K562 (cell line): Measurements from ENCODE around the gene TRAP1. TPM values are rescaled to one million over a fixed set of nuclear protein-coding genes. Genes with fewer than 3 reads are reported as not detected.

ENCODE experiments used
- CBFB ChIP-seq: sonication (generic); formaldehyde crosslinking; IDR thresholded peaks from 2 replicates; pipeline ENCODE4 v1.4.0; 2020; ENCODE audit warnings: mild to moderate bottlenecking, missing genetic modification reagents
- ELK1 ChIP-seq: sonication (generic); formaldehyde crosslinking; IDR thresholded peaks from 2 replicates; pipeline ENCODE4 v1.8.1; 2022; ENCODE audit warnings: missing genetic modification reagents
- JUN ChIP-seq, 2 experiments: sonication (generic) in 1 of 2; formaldehyde crosslinking in 1 of 2; IDR thresholded peaks; 2 replicates each; pipeline versions ENCODE4 v1.6.1 to v1.8.0; 2012 to 2022; ENCODE audit warnings: borderline replicate concordance in 2 of 2, mild to moderate bottlenecking in 2 of 2, improper control_type of control experiment in 1 of 2, low read depth in 1 of 2, low read length in 1 of 2, missing genetic modification reagents in 1 of 2
- MAX ChIP-seq: sonication (generic); formaldehyde crosslinking; IDR thresholded peaks from 2 replicates; pipeline ENCODE4 v1.9.0; 2022; ENCODE audit warnings: mild to moderate bottlenecking, missing genetic modification reagents
- MYC ChIP-seq, 2 experiments: fragments of 250-450 bp in 1 of 2; sonication (Bioruptor Pico) in 1 of 2; IDR thresholded peaks; 2 replicates each; pipeline versions ENCODE4 v1.5.1 to v1.6.1; 2012 to 2021; ENCODE audit warnings: low read depth in 2 of 2, borderline replicate concordance in 1 of 2, improper control_type of control experiment in 1 of 2, low read length in 1 of 2, mild to moderate bottlenecking in 1 of 2, moderate library complexity in 1 of 2
- NCOA2 ChIP-seq, 2 experiments: fragments of 450-650 bp; IDR thresholded peaks; 2 replicates each; pipeline ENCODE4 v1.6.1; 2018; ENCODE audit warnings: mild to moderate bottlenecking in 2 of 2, moderate library complexity in 1 of 2; ENCODE audit not compliant: partially characterized antibody in 2 of 2
- SRSF7 ChIP-seq: fragments of 200-400 bp; formaldehyde crosslinking; optimal IDR thresholded peaks from 2 replicates; pipeline ENCODE3; 2017; ENCODE audit warnings: mild to moderate bottlenecking, low read depth, low read length
- TAF15 ChIP-seq: fragments of 200-400 bp; formaldehyde crosslinking; IDR thresholded peaks from 2 replicates; pipeline ENCODE4 v1.6.1; 2017; ENCODE audit warnings: mild to moderate bottlenecking, low read depth, low read length, moderate library complexity
- TGIF2 ChIP-seq: sonication (generic); formaldehyde crosslinking; IDR thresholded peaks from 2 replicates; pipeline ENCODE4 v1.8.1; 2022; ENCODE audit warnings: mild to moderate bottlenecking, missing genetic modification reagents, moderate library complexity
- ZBTB1 ChIP-seq: sonication (generic); formaldehyde crosslinking; IDR thresholded peaks from 2 replicates; pipeline ENCODE4 v1.8.1; 2023; ENCODE audit warnings: missing genetic modification reagents, low read depth, mild to moderate bottlenecking, borderline replicate concordance
- ZBTB2 ChIP-seq: fragments of 450-650 bp; IDR thresholded peaks from 2 replicates; pipeline ENCODE4 v1.6.1; 2016; ENCODE audit warnings: antibody characterized with exemption
- ZBTB7A ChIP-seq: IDR thresholded peaks from 2 replicates; pipeline ENCODE4 v1.6.1; 2011; ENCODE audit warnings: low read depth, mild to moderate bottlenecking, low read length, moderate library complexity, borderline replicate concordance; ENCODE audit not compliant: control insufficient read depth
- ZKSCAN8 ChIP-seq: fragments of 200-800 bp; sonication (Bioruptor generic); IDR thresholded peaks from 2 replicates; pipeline ENCODE4 v1.6.1; 2016; ENCODE audit warnings: missing genetic modification characterization, missing compliant biosample characterization
- ZSCAN29 ChIP-seq: fragments of 450-650 bp; IDR thresholded peaks from 2 replicates; pipeline ENCODE4 v1.6.1; 2017
- polyA plus RNA-seq, 8 experiments: library from polyadenylated mRNA; depleted of rRNA in 4 of 8; stranded (reverse) in 5 of 8; unstranded in 3 of 8; fragments of >200 nt; fragmentation: Nextera tagmentation in 2 of 8; fragmentation: Illumina TruSeq in 1 of 8; extraction: Ambion mirVana in 2 of 8; extraction: Trizol in 1 of 8; gene quantifications; 2 replicates each; pipeline versions ENCODE4 v1.2.1 to v1.2.3, GENCODE V29; 2011 to 2014; ENCODE audit warnings: inconsistent platforms in 1 of 8, missing spikeins in 1 of 8
- total RNA-seq, 7 experiments: library from RNA; depleted of rRNA in 6 of 7; stranded (reverse); fragments of >200 nt in 6 of 7; fragmentation: Illumina TruSeq in 2 of 7; extraction: Trizol in 2 of 7; gene quantifications; 2 replicates each; pipeline versions ENCODE4 v1.2.1 to v1.2.3, GENCODE V29; 2011 to 2021; ENCODE audit warnings: low replicate concordance in 1 of 7
- TF ChIP-seq, protein P1 (sequence below): sonication (generic); formaldehyde crosslinking; IDR thresholded peaks from 2 replicates; pipeline ENCODE4 v1.8.1; 2023; ENCODE audit warnings: mild to moderate bottlenecking, missing genetic modification reagents

TRAP1 gene
- total and polyA plus RNA-seq, 9 of the 15 experiments (the other 6 are each of a cell fraction or from before 2014, with no cell fraction given), result 19.1 to 436 (median 301) TPM

GRCh38 chr16:3716831-3717234 is 491 bp downstream of the TRAP1 start (continued):
- TF ChIP-seq, protein P1, sequence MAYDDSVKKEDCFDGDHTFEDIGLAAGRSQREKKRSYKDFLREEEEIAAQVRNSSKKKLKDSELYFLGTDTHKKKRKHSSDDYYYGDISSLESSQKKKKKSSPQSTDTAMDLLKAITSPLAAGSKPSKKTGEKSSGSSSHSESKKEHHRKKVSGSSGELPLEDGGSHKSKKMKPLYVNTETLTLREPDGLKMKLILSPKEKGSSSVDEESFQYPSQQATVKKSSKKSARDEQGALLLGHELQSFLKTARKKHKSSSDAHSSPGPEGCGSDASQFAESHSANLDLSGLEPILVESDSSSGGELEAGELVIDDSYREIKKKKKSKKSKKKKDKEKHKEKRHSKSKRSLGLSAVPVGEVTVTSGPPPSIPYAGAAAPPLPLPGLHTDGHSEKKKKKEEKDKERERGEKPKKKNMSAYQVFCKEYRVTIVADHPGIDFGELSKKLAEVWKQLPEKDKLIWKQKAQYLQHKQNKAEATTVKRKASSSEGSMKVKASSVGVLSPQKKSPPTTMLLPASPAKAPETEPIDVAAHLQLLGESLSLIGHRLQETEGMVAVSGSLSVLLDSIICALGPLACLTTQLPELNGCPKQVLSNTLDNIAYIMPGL, result 0 out of 2 replicates have a peak, but pooled peaks have one; percentile 17
- TF ChIP-seq ELK1 (CRISPR knock-in tag) (no peak), ZSCAN29 (0 out of 2 replicates have a peak, but pooled peaks have one; percentile 29), MAX (CRISPR knock-in tag) (peak; percentile 59), NCOA2 (IDR thresholded peaks at IDR 0.05; ENCODE audit: partially characterized antibody in 2 of 2) (no peak), ZBTB7A (peak; percentile 56), JUN (IDR thresholded peaks at IDR 0.05; ENCODE audit: borderline replicate concordance, low read depth, low read length) (no peak), JUN (CRISPR knock-in tag; IDR thresholded peaks at IDR 0.05; ENCODE audit: borderline replicate concordance) (0 out of 2 replicates have a peak, but pooled peaks have one; percentile 82), ZBTB2 (0 out of 2 replicates have a peak, but pooled peaks have one; percentile 40), TGIF2 (CRISPR knock-in tag) (peak; percentile 81; the same call in 1 of the 2 replicates), MYC (IDR thresholded peaks at IDR 0.05; ENCODE audit: low read depth, low read length) (no peak), MYC (CRISPR knock-in tag; IDR thresholded peaks at IDR 0.05; ENCODE audit: borderline replicate concordance, low read depth) (peak; percentile 60; the same call in 1 of the 2 replicates), ZBTB1 (CRISPR knock-in tag) (peak; percentile 70; the same call in 1 of the 2 replicates), CBFB (CRISPR knock-in tag) (no peak), TAF15 (no peak), ZKSCAN8 (no peak), SRSF7 (no peak)
